SK-N-SH treated with all-trans-retinoic acid at 6 μM for 48 hours (cell line): ENCODE results near the gene ADAM30.

ENCODE experiments used
- ATAC-seq: fragments of 200-7000 bp; cut with Tn5 transposase; 3 replicates; pipeline ENCODE4 v1.9.1; 2020; ENCODE audit warnings: mild to moderate bottlenecking, moderate library complexity
- ARNTL ChIP-seq: fragments of 450-650 bp; formaldehyde crosslinking; IDR thresholded peaks from 2 replicates; pipeline ENCODE4 v1.5.0; 2020; ENCODE audit warnings: low read depth, mild to moderate bottlenecking, moderate library complexity, borderline replicate concordance
- BACH2 ChIP-seq: fragments of 250-450 bp; sonication (Bioruptor Pico); IDR thresholded peaks from 2 replicates; pipeline ENCODE4 v1.9.0; 2021; ENCODE audit warnings: mild to moderate bottlenecking, borderline replicate concordance
- CSDC2 ChIP-seq: fragments of 250-450 bp; sonication (Bioruptor Pico); IDR thresholded peaks from 2 replicates; pipeline ENCODE4 v1.5.0; 2020; ENCODE audit warnings: mild to moderate bottlenecking, moderate library complexity
- ESRRG ChIP-seq: fragments of 250-450 bp; sonication (Bioruptor Pico); IDR thresholded peaks from 2 replicates; pipeline ENCODE4 v1.6.1; 2021; ENCODE audit warnings: mild to moderate bottlenecking
- GLIS3 ChIP-seq: fragments of 250-450 bp; sonication (Bioruptor Pico); IDR thresholded peaks from 2 replicates; pipeline ENCODE4 v1.5.0; 2020; ENCODE audit warnings: mild to moderate bottlenecking, moderate library complexity
- ISL1 ChIP-seq: fragments of 250-450 bp; sonication (Bioruptor Pico); IDR thresholded peaks from 2 replicates; pipeline ENCODE4 v2.1.2; 2022; ENCODE audit warnings: mild to moderate bottlenecking, moderate library complexity
- OSR1 ChIP-seq: fragments of 250-450 bp; sonication (Bioruptor Pico); IDR thresholded peaks from 2 replicates; pipeline ENCODE4 v1.8.0; 2022; ENCODE audit warnings: moderate library complexity, mild to moderate bottlenecking, inconsistent platforms
- PPARA ChIP-seq: fragments of 250-450 bp; sonication (Bioruptor Pico); IDR thresholded peaks from 2 replicates; pipeline ENCODE4 v1.5.0; 2020; ENCODE audit warnings: mild to moderate bottlenecking, borderline replicate concordance
- RARB ChIP-seq: fragments of 250-450 bp; sonication (Bioruptor Pico); IDR thresholded peaks from 2 replicates; pipeline ENCODE4 v1.8.0; 2021; ENCODE audit warnings: mild to moderate bottlenecking, moderate library complexity
- SNAI2 ChIP-seq: fragments of 250-450 bp; sonication (Bioruptor Pico); IDR thresholded peaks from 2 replicates; pipeline ENCODE4 v1.5.0; 2020; ENCODE audit warnings: mild to moderate bottlenecking, moderate library complexity
- TCF4 ChIP-seq: fragments of 250-450 bp; sonication (Bioruptor Pico); IDR thresholded peaks from 2 replicates; pipeline ENCODE4 v1.8.0; 2021; ENCODE audit warnings: mild to moderate bottlenecking, moderate library complexity, borderline replicate concordance
- ZC3H10 ChIP-seq: fragments of 250-450 bp; sonication (Bioruptor Pico); IDR thresholded peaks from 2 replicates; pipeline ENCODE4 v1.5.1; 2021; ENCODE audit warnings: mild to moderate bottlenecking, moderate library complexity
- ZFP3 ChIP-seq: fragments of 250-450 bp; sonication (Bioruptor Pico); IDR thresholded peaks from 2 replicates; pipeline ENCODE4 v1.5.0; 2020; ENCODE audit warnings: mild to moderate bottlenecking, moderate library complexity
- ZFP30 ChIP-seq: fragments of 450-650 bp; formaldehyde crosslinking; IDR thresholded peaks from 2 replicates; pipeline ENCODE4 v1.5.0; 2022; ENCODE audit warnings: mild to moderate bottlenecking, moderate library complexity
- ZNF565 ChIP-seq: fragments of 450-650 bp; formaldehyde crosslinking; conservative IDR thresholded peaks from 2 replicates; pipeline ENCODE4 v1.5.0; 2020; ENCODE audit warnings: low read depth, mild to moderate bottlenecking, moderate library complexity
- ZNF70 ChIP-seq: fragments of 450-650 bp; formaldehyde crosslinking; IDR thresholded peaks from 2 replicates; pipeline ENCODE4 v1.5.0; 2020; ENCODE audit warnings: mild to moderate bottlenecking, moderate library complexity
- ZNF8 ChIP-seq: fragments of 450-650 bp; formaldehyde crosslinking; IDR thresholded peaks from 2 replicates; pipeline ENCODE4 v1.5.0; 2020; ENCODE audit warnings: mild to moderate bottlenecking, moderate library complexity
- TF ChIP-seq, protein P1 (sequence below): fragments of 250-450 bp; sonication (Bioruptor Pico); IDR thresholded peaks from 2 replicates; pipeline ENCODE4 v1.8.0; 2021; ENCODE audit warnings: low read depth, mild to moderate bottlenecking, moderate library complexity, borderline replicate concordance
- TF ChIP-seq, protein P2 (sequence below): fragments of 250-450 bp; sonication (Bioruptor Pico); IDR thresholded peaks from 2 replicates; pipeline ENCODE4 v1.5.1; 2021; ENCODE audit warnings: mild to moderate bottlenecking, moderate library complexity
- TF ChIP-seq, protein P3 (sequence below): fragments of 250-450 bp; sonication (Bioruptor Pico); IDR thresholded peaks from 2 replicates; pipeline ENCODE4 v1.5.1; 2020; ENCODE audit warnings: low read depth, mild to moderate bottlenecking, moderate library complexity
- TF ChIP-seq, protein P4 (sequence below): fragments of 250-450 bp; sonication (Bioruptor Pico); IDR thresholded peaks from 2 replicates; pipeline ENCODE4 v1.8.0; 2020; ENCODE audit warnings: mild to moderate bottlenecking, moderate library complexity, borderline replicate concordance

The ADAM30 gene

GRCh38 chr1:119882132-119883049, 13.9 kb downstream of the ADAM30 start:
- no peak for ATAC-seq
- TF ChIP-seq RARB (CRISPR knock-in tag) (no peak), ZFP3 (CRISPR knock-in tag) (no peak), GLIS3 (CRISPR knock-in tag) (no peak), ARNTL (no peak), ZNF8 (CRISPR knock-in tag) (no peak), ZNF70 (CRISPR knock-in tag) (no peak)
- TF ChIP-seq, protein P1, sequence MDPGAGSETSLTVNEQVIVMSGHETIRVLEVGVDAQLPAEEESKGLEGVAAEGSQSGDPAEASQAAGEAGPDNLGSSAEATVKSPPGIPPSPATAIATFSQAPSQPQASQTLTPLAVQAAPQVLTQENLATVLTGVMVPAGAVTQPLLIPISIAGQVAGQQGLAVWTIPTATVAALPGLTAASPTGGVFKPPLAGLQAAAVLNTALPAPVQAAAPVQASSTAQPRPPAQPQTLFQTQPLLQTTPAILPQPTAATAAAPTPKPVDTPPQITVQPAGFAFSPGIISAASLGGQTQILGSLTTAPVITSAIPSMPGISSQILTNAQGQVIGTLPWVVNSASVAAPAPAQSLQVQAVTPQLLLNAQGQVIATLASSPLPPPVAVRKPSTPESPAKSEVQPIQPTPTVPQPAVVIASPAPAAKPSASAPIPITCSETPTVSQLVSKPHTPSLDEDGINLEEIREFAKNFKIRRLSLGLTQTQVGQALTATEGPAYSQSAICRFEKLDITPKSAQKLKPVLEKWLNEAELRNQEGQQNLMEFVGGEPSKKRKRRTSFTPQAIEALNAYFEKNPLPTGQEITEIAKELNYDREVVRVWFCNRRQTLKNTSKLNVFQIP (CRISPR knock-in tag), result no peak
- TF ChIP-seq, protein P2, sequence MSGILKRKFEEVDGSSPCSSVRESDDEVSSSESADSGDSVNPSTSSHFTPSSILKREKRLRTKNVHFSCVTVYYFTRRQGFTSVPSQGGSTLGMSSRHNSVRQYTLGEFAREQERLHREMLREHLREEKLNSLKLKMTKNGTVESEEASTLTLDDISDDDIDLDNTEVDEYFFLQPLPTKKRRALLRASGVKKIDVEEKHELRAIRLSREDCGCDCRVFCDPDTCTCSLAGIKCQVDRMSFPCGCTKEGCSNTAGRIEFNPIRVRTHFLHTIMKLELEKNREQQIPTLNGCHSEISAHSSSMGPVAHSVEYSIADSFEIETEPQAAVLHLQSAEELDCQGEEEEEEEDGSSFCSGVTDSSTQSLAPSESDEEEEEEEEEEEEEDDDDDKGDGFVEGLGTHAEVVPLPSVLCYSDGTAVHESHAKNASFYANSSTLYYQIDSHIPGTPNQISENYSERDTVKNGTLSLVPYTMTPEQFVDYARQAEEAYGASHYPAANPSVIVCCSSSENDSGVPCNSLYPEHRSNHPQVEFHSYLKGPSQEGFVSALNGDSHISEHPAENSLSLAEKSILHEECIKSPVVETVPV (CRISPR knock-in tag), result no peak

GRCh38 chr1:119879510-119880434, 16.5 kb downstream of the ADAM30 start:
- TF ChIP-seq ZNF70 (CRISPR knock-in tag) (no peak), ZNF8 (CRISPR knock-in tag) (no peak), ZC3H10 (no peak), ARNTL (no peak), ISL1 (no peak), ZNF565 (no peak), RARB (CRISPR knock-in tag) (no peak), SNAI2 (CRISPR knock-in tag) (no peak), ZFP30 (CRISPR knock-in tag) (no peak), ZFP3 (CRISPR knock-in tag) (no peak), CSDC2 (CRISPR knock-in tag) (no peak), OSR1 (CRISPR knock-in tag) (no peak), ESRRG (CRISPR knock-in tag) (no peak), TCF4 (CRISPR knock-in tag) (no peak), BACH2 (CRISPR knock-in tag) (no peak)
- TF ChIP-seq, protein P1 (CRISPR knock-in tag), result no peak
- TF ChIP-seq, protein P3, sequence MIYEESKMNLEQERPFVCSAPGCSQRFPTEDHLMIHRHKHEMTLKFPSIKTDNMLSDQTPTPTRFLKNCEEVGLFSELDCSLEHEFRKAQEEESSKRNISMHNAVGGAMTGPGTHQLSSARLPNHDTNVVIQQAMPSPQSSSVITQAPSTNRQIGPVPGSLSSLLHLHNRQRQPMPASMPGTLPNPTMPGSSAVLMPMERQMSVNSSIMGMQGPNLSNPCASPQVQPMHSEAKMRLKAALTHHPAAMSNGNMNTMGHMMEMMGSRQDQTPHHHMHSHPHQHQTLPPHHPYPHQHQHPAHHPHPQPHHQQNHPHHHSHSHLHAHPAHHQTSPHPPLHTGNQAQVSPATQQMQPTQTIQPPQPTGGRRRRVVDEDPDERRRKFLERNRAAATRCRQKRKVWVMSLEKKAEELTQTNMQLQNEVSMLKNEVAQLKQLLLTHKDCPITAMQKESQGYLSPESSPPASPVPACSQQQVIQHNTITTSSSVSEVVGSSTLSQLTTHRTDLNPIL (CRISPR knock-in tag), result no peak
- no peak for ATAC-seq

DNA sequence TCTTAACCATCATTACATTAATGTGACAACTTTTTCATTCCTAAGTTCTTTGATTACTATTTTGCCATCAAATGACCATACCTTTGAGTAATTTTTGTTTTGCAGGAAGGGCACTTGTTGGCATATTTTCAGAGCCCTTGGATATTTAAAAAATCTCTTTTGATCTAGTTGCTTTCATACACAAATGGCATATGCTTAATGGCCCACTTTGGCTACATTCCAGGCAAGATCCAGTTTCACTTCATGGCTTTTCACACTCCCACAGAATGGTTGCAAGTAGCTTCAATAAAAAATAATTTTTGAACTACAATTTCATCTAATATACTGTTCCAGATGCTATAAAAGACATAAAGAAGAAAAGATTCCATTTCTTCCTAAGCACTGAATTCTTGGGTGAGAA, 18.1 kb downstream of the ADAM30 start:
- no peak for TF ChIP-seq ESRRG (CRISPR knock-in tag)
- no peak for TF ChIP-seq ZNF565
- no peak for TF ChIP-seq GLIS3 (CRISPR knock-in tag)
- TF ChIP-seq PPARA (CRISPR knock-in tag), result no peak
- TF ChIP-seq TCF4 (CRISPR knock-in tag), result no peak
- TF ChIP-seq, protein P2 (CRISPR knock-in tag), result no peak
- TF ChIP-seq, protein P4, sequence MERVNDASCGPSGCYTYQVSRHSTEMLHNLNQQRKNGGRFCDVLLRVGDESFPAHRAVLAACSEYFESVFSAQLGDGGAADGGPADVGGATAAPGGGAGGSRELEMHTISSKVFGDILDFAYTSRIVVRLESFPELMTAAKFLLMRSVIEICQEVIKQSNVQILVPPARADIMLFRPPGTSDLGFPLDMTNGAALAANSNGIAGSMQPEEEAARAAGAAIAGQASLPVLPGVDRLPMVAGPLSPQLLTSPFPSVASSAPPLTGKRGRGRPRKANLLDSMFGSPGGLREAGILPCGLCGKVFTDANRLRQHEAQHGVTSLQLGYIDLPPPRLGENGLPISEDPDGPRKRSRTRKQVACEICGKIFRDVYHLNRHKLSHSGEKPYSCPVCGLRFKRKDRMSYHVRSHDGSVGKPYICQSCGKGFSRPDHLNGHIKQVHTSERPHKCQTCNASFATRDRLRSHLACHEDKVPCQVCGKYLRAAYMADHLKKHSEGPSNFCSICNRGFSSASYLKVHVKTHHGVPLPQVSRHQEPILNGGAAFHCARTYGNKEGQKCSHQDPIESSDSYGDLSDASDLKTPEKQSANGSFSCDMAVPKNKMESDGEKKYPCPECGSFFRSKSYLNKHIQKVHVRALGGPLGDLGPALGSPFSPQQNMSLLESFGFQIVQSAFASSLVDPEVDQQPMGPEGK (CRISPR knock-in tag), result no peak
- ATAC-seq, result no peak
